ENCODE results near the gene TP73.

The TP73 gene

DNA sequence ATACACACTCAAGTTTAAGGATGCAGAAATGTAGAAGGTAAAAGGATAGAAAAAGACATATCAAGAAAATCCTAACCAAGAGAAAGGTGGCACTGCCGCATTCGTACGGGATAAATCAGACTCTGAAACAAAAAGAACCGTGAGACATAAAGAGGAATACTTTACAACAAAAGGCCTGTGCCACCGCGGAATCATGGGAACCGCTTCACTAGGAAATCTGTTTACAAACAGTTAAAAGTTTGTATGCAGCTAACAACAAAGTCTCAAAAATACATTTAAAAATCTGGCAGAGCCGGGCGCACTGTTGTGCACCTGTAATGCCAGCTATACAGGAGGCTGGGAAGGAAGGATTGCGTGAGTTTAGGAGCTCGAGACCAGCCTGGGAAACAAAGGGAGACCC lies 10.5 kb upstream of the TP73 start:
- peaks cover 91% of the 10 kb centered on the region for H3K36me3 ChIP-seq
- H3K4me1 ChIP-seq: peaks cover 32% of the 10 kb centered on the region
- no peak overlapping the region for H3K9ac ChIP-seq
- no peaks in the 10 kb centered on the region for H3K9me3 ChIP-seq
- peaks cover 33% of the 10 kb centered on the region for H4K20me1 ChIP-seq
- H3K27ac ChIP-seq: no peak overlapping the region
- TF ChIP-seq Cebpa-rat (IDR thresholded peaks at IDR 0.05): no peak
- H3K4me2 ChIP-seq: no peak overlapping the region
- H3K4me3 ChIP-seq: no peak overlapping the region
- no peaks in the 10 kb centered on the region for H3K27me3 ChIP-seq

DNA sequence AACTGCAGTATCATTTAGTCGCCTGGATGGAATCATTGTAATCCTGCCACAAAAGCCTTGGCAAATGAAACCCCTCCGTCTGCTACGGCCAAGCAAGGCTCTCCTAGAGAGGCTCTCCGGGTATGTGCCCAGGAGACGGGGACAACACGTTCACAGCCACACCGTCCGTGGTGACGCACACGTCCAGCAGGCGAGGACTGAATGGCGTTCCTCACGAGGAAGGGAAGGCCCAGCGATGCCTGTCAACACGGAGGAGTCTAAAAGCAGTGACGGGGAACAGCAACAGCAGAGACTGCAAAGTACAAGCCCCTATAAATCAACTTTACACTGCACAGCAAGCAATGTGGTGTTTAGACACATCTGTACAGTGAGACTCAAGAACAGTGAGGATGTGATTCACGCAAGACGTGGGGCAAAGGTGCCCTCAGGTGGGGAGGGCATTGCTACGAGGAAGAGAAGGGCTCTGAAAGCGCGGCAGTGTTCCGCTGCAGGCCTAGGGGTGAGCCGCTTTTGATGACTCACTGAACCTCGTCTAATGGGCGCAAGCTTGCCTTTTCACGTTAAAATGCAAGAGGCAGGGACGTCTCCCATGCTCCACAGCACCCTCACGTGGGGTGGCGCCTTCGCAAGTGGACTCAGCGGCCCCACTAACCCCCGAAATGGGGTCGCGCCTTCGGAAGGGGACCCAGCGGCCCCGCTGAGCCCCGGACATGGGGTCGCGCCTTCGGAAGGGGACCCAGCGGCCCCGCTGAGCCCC lies 9.2 kb upstream of the TP73 start:
- Histone ChIP-seq H3K9ac (no peak overlapping the region), H3K4me1 (peaks cover 34% of the 10 kb centered on the region), H3K9me3 (no peaks in the 10 kb centered on the region), H3K27me3 (no peaks in the 10 kb centered on the region), H3K36me3 (peaks cover 89% of the 10 kb centered on the region), H3K4me3 (no peak overlapping the region), H3K27ac (no peak overlapping the region), H4K20me1 (peaks cover 33% of the 10 kb centered on the region), H3K4me2 (no peak overlapping the region)
- no peak for TF ChIP-seq Cebpa-rat (IDR thresholded peaks at IDR 0.05)

DNA sequence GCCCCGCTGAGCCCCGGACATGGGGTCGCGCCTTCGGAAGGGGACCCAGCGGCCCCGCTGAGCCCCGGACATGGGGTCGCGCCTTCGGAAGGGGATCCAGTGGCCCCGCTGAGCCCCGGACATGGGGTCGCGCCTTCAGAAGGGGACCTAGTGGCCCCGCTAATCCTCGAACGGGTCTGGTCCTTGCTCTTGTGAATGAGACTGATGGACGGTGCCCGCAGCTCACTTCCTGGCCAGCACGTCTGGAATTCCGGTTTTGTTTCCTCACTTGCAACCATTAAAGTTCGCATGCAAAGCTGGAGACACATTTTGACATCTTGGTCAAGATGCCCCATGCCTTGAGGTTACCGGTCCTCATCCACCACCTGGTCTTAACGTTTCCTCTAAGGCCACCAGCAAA lies 8.0 kb upstream of the TP73 start:
- Histone ChIP-seq H3K4me3 (no peak overlapping the region), H3K36me3 (peaks cover 78% of the 10 kb centered on the region)

DNA sequence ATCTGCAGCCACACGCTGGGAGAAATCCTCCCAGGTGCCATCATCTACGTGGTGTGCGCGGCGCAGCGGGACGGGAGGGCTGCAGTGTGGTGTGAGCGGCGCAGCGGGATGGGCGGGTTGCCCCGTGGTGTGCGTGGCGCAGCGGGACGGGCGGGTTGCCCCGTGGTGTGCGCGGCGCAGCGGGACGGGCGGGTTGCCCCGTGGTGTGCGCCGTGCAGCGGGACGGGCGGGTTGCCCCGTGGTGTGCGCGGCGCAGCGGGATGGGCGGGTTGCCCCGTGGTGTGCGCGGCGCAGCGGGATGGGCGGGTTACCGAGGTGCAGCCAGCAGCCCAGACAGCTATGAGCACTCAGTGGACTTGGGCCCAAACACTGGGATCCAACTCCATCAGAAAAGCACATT lies 7.1 kb upstream of the TP73 start:
- no peak overlapping the region for H3K27ac ChIP-seq
- H3K4me3 ChIP-seq: no peak overlapping the region
- H3K4me2 ChIP-seq: no peak overlapping the region
- H3K4me1 ChIP-seq: peaks cover 33% of the 10 kb centered on the region
- no peaks in the 10 kb centered on the region; the same call in 1 of the 2 replicates for H3K27me3 ChIP-seq
- H4K20me1 ChIP-seq: peaks cover 27% of the 10 kb centered on the region
- H3K9ac ChIP-seq: no peak overlapping the region
- peaks cover 68% of the 10 kb centered on the region for H3K36me3 ChIP-seq
- H3K9me3 ChIP-seq: peaks cover under 1% of the 10 kb centered on the region; the same call in 1 of the 2 replicates
- TF ChIP-seq Cebpa-rat (IDR thresholded peaks at IDR 0.05): no peak

More for the DNA sequence above, 8.0 kb upstream of the TP73 start:
- Histone ChIP-seq H3K9ac (no peak overlapping the region), H4K20me1 (peaks cover 33% of the 10 kb centered on the region), H3K4me2 (no peak overlapping the region), H3K9me3 (no peaks in the 10 kb centered on the region), H3K27ac (no peak overlapping the region), H3K4me1 (peaks cover 34% of the 10 kb centered on the region), H3K27me3 (no peaks in the 10 kb centered on the region)
- TF ChIP-seq Cebpa-rat (IDR thresholded peaks at IDR 0.05): no peak

DNA sequence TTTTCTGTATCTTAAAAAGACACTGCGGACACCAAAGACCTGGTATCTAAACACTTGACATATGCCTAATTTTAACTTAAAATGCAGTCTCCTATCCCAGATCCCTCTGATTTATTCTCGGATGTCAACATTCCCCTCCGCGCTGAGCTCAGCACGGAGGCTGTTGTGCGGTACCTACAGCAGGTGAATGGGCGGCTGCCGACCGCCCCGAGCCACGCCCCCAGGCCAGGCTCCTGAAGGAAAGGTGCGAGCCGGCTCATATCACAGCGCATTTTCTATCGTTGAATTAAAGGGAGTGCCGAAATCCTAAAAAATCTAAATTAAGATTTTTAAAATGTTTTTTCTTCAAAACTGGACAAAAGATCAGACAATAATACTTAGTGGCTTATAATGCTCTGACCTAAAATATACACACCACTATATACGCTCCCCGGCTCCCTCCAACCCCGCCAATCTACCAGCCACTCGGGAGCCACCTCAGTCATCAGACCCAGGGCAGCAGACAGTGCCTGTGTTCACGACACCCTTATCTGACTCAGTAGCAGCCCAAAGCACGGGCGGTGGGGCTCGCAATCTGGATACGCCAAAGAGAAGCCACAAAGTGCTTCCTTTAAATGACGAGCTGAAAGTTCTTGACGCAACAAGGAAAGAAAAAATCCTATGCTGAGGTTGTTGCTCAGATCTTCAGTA lies 6.5 kb upstream of the TP73 start:
- no peak overlapping the region for H3K9ac ChIP-seq
- peaks cover 21% of the 10 kb centered on the region for H4K20me1 ChIP-seq
- no peak overlapping the region for H3K4me2 ChIP-seq
- H3K36me3 ChIP-seq: peaks cover 63% of the 10 kb centered on the region
- peaks cover 5% of the 10 kb centered on the region for H3K27me3 ChIP-seq
- H3K9me3 ChIP-seq: peaks cover 6% of the 10 kb centered on the region; the same call in 1 of the 2 replicates
- no peak overlapping the region for H3K4me3 ChIP-seq
- no peak for TF ChIP-seq Cebpa-rat (IDR thresholded peaks at IDR 0.05)
- H3K4me1 ChIP-seq: peaks cover 33% of the 10 kb centered on the region
- no peak overlapping the region for H3K27ac ChIP-seq

DNA sequence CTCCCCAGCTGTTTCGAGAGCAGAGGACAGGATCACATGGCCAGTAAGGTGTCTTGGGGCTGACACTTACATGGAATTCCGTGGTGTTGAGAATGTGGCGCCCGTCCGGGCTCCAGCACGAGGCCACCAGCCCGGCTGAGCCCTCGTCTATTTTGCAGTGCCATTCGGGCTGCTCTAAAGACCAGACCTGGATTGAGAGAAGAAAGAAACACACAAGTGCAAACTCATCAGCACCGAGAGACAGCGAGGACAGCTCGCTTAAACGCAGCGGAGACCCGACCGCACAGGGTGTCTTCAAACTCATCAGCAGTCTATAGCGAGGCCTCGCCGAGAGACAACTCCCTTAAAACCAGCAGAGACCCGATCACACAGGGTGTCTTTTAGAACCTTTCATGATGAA lies 5.7 kb upstream of the TP73 start:
- TF ChIP-seq Cebpa-rat (IDR thresholded peaks at IDR 0.05): no peak
- Histone ChIP-seq H4K20me1 (peaks cover 13% of the 10 kb centered on the region), H3K27ac (no peak overlapping the region)

DNA sequence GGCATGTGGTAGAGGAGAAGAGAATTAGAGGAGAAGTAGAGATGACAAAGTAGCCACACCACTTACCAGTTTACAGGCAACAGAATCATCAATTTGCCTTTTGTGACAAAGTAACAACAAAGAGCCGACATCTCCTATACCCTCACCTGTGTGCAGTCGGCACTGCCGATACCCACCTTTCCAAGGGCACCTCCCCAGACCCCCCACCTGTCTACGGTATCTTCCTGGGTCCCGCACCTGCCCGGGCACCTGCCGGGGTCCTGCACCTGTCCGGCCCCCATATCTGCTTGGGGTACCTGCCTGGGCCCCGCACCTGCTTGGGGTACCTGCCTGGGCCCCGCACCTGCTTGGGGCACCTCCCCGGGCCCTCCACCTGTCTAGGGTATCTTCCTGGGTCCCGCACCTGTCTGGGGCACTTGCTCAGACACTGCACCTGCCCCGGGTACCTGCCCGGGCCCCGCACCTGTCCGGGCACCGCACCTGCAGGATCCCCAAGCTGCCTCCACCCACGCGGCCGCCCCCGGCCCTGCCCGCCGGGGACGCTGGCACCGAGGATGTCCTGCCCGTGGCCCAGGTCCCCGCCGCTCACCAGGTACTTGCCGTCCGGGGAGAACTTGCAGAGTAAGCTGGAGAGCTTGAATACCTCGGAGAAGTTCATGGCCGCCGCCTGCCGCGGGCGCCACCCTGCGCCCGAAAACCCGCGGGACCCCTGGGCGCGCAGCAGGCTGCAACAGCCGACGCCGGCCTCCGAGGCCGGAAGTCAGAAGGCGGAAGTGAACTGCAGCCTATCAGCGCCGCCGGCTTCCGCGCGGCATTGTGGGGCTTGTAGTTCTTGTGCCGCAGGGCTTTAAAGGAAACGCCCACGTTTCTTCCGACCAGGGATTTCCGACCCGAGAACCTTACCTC lies 2.7 kb upstream of the TP73 start, which contains the start of gene WRAP73:
TSS of gene WRAP73 (minus strand) at position 762 of the 906 bp plus-strand sequence. CDS start at position 658, 104 bp downstream.
- peaks cover 33% of the 10 kb centered on the region for H3K4me1 ChIP-seq
- H3K4me3 ChIP-seq: peak within 1 kb of the TSS; percentile 90
- H3K27me3 ChIP-seq: peaks cover 43% of the 10 kb centered on the region
- TF ChIP-seq Cebpa-rat (IDR thresholded peaks at IDR 0.05): no peak
- H3K9me3 ChIP-seq: peaks cover 15% of the 10 kb centered on the region; the same call in 1 of the 2 replicates
- peak within 1 kb of the TSS; percentile 80 for H3K27ac ChIP-seq
- peak within 1 kb of the TSS; percentile 98 for H3K4me2 ChIP-seq
- H4K20me1 ChIP-seq: peaks cover 6% of the 10 kb centered on the region
- H3K9ac ChIP-seq: peak within 1 kb of the TSS; percentile 90
- H3K36me3 ChIP-seq: peaks cover 33% of the 10 kb centered on the region

More for the DNA sequence above, 5.7 kb upstream of the TP73 start:
- Histone ChIP-seq H3K36me3 (peaks cover 55% of the 10 kb centered on the region), H3K9ac (peak overlapping the region; percentile 10; the same call in 1 of the 2 replicates), H3K9me3 (peaks cover 14% of the 10 kb centered on the region; the same call in 1 of the 2 replicates), H3K4me3 (no peak overlapping the region), H3K4me2 (no peak overlapping the region), H3K27me3 (peaks cover 13% of the 10 kb centered on the region), H3K4me1 (peaks cover 33% of the 10 kb centered on the region)

DNA sequence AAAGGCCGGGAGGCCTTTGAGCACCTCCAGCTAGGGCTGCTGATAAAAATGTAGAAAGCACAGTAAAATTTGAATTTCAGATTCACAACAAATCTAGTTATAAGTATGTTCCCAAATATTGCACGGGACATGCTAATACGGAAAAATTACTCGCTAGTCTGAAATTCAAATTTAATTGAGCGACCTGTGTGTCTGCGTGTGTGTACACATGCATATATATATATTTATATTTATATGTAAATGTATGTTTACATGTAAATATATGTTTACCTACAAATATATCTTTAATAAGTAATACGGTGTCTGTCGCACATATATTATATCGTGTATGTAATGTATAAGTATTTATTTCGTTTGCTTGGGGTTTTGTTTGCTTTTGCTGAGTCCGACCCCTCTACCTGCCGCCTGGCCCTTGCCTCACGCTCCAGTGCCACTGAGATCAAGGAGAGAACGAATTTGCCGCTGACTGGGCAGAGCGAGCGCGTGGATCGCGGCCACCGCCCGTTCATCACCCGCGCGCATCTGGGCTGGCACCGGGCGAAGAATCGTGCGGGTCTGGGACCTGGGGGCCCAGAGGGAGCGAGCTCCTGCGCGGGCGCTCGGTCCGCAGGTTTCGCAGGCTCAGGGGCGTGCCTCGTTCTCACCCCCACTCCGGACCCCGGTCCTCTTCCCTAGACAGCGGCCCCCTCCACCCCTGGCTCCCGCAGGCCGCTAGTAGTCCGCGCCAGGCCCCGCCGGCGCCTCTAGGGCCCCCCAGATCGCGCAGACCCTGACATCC lies 1.9 kb upstream of the TP73 start:
- Histone ChIP-seq H3K9ac (no peak overlapping the region), H4K20me1 (no peaks in the 10 kb centered on the region; the same call in none of the 2 replicates), H3K4me2 (peak overlapping the region; percentile 98; the same call in 1 of the 2 replicates), H3K4me1 (peaks cover 33% of the 10 kb centered on the region), H3K4me3 (peak overlapping the region; percentile 90; the same call in 1 of the 2 replicates), H3K27me3 (peaks cover 51% of the 10 kb centered on the region), H3K9me3 (peaks cover 15% of the 10 kb centered on the region; the same call in 1 of the 2 replicates), H3K27ac (no peak overlapping the region), H3K36me3 (peaks cover 25% of the 10 kb centered on the region)
- no peak for TF ChIP-seq Cebpa-rat (IDR thresholded peaks at IDR 0.05)

Measured in BLaER1 (cell line).